ENCODE data around the gene RETREG1. TPM values are rescaled to one million over a fixed set of nuclear protein-coding genes. Genes with fewer than 3 reads are reported as not detected.

RETREG1 gene
- total and polyA plus RNA-seq, 2 experiments from 2014 or later = 2.3 to 3.6 TPM

DNA sequence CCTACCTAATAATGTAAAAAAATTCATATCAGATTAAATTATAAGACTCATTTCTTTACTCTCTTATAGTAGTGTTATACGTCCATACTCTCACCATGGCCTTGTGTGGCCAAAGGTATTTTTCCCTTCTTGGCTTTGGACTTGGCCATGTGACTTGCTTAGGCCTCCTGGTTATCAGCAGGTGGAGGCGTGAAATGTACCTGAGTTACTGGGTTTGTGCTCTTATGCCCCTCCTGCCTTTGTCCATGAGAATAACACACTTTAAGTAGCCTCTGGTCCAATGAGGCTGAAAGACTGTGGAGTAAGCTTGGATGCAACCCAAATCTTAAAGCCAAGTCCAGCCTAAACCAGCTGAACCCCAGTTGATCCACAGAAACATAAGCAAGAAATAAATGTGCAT is 68.7 kb downstream of the RETREG1 start:
- Mint-ChIP-seq H3K27me3 (ENCODE audit: insufficient read depth, low read depth, poor library complexity) (peaks cover 2% of the 10 kb centered on the region), H3K4me3 (no peak overlapping the region), H3K4me1 (peaks cover 6% of the 10 kb centered on the region), H3K9me3 (no peaks in the 10 kb centered on the region; the same call in 2 of the 3 replicates), H3K27ac (no peak overlapping the region), H3K36me3 (ENCODE audit: low read depth) (no peaks in the 10 kb centered on the region)
- H3K79me2 ChIP-seq (replicated peaks; ENCODE audit: insufficient read depth) = no peaks in the 10 kb centered on the region
- ATAC-seq (no peak), DNase-seq (ENCODE audit: low spot score) (no peak)
- no peaks in the 10 kb centered on the region for H3K9me2 ChIP-seq (ENCODE audit: insufficient read depth)
- H3K27me3 ChIP-seq (ENCODE audit: insufficient read depth) = no peaks in the 10 kb centered on the region
- H3K36me3 ChIP-seq (ENCODE audit: insufficient read depth) = no peaks in the 10 kb centered on the region
- H3K4me1 ChIP-seq (ENCODE audit: insufficient read depth) = no peaks in the 10 kb centered on the region
- H3K27ac ChIP-seq (ENCODE audit: low read depth) = no peak overlapping the region
- H3F3A ChIP-seq (replicated peaks; ENCODE audit: low read depth) = no peaks in the 10 kb centered on the region
- H3K4me2 ChIP-seq = no peak overlapping the region
- H3K4me3 ChIP-seq = no peak overlapping the region
- no peaks in the 10 kb centered on the region for H4K20me1 ChIP-seq (replicated peaks; ENCODE audit: insufficient read depth)
- no peak overlapping the region for H2AFZ ChIP-seq
- TF ChIP-seq, protein P1, sequence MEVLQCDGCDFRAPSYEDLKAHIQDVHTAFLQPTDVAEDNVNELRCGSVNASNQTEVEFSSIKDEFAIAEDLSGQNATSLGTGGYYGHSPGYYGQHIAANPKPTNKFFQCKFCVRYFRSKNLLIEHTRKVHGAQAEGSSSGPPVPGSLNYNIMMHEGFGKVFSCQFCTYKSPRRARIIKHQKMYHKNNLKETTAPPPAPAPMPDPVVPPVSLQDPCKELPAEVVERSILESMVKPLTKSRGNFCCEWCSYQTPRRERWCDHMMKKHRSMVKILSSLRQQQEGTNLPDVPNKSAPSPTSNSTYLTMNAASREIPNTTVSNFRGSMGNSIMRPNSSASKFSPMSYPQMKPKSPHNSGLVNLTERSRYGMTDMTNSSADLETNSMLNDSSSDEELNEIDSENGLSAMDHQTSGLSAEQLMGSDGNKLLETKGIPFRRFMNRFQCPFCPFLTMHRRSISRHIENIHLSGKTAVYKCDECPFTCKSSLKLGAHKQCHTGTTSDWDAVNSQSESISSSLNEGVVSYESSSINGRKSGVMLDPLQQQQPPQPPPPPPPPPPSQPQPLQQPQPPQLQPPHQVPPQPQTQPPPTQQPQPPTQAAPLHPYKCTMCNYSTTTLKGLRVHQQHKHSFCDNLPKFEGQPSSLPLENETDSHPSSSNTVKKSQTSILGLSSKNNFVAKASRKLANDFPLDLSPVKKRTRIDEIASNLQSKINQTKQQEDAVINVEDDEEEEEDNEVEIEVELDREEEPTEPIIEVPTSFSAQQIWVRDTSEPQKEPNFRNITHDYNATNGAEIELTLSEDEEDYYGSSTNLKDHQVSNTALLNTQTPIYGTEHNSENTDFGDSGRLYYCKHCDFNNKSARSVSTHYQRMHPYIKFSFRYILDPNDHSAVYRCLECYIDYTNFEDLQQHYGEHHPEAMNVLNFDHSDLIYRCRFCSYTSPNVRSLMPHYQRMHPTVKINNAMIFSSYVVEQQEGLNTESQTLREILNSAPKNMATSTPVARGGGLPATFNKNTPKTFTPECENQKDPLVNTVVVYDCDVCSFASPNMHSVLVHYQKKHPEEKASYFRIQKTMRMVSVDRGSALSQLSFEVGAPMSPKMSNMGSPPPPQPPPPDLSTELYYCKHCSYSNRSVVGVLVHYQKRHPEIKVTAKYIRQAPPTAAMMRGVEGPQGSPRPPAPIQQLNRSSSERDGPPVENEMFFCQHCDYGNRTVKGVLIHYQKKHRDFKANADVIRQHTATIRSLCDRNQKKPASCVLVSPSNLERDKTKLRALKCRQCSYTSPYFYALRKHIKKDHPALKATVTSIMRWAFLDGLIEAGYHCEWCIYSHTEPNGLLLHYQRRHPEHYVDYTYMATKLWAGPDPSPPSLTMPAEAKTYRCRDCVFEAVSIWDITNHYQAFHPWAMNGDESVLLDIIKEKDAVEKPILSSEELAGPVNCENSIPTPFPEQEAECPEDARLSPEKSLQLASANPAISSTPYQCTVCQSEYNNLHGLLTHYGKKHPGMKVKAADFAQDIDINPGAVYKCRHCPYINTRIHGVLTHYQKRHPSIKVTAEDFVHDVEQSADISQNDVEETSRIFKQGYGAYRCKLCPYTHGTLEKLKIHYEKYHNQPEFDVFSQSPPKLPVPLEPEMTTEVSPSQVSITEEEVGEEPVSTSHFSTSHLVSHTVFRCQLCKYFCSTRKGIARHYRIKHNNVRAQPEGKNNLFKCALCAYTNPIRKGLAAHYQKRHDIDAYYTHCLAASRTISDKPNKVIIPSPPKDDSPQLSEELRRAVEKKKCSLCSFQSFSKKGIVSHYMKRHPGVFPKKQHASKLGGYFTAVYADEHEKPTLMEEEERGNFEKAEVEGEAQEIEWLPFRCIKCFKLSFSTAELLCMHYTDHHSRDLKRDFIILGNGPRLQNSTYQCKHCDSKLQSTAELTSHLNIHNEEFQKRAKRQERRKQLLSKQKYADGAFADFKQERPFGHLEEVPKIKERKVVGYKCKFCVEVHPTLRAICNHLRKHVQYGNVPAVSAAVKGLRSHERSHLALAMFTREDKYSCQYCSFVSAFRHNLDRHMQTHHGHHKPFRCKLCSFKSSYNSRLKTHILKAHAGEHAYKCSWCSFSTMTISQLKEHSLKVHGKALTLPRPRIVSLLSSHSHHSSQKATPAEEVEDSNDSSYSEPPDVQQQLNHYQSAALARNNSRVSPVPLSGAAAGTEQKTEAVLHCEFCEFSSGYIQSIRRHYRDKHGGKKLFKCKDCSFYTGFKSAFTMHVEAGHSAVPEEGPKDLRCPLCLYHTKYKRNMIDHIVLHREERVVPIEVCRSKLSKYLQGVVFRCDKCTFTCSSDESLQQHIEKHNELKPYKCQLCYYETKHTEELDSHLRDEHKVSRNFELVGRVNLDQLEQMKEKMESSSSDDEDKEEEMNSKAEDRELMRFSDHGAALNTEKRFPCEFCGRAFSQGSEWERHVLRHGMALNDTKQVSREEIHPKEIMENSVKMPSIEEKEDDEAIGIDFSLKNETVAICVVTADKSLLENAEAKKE (CRISPR knock-in tag; IDR thresholded peaks at IDR 0.05) = no peak
- TF ChIP-seq EZH2phosphoT487 (IDR thresholded peaks at IDR 0.05; ENCODE audit: unreplicated experiment) (no peak), ETS1 (IDR thresholded peaks at IDR 0.05) (no peak), JUNB (IDR thresholded peaks at IDR 0.05; ENCODE audit: unreplicated experiment) (no peak), NANOG (IDR thresholded peaks at IDR 0.05; ENCODE audit: borderline replicate concordance) (no peak), ZNF331 (CRISPR knock-in tag; IDR thresholded peaks at IDR 0.05; ENCODE audit: low read depth) (no peak), CREB1 (CRISPR knock-in tag; IDR thresholded peaks at IDR 0.05; ENCODE audit: low read depth) (no peak), ZNF114 (CRISPR knock-in tag; IDR thresholded peaks at IDR 0.05) (no peak), EZH2 (IDR thresholded peaks at IDR 0.05; ENCODE audit: low read depth, unreplicated experiment) (no peak)
- TF ChIP-seq, protein P2, sequence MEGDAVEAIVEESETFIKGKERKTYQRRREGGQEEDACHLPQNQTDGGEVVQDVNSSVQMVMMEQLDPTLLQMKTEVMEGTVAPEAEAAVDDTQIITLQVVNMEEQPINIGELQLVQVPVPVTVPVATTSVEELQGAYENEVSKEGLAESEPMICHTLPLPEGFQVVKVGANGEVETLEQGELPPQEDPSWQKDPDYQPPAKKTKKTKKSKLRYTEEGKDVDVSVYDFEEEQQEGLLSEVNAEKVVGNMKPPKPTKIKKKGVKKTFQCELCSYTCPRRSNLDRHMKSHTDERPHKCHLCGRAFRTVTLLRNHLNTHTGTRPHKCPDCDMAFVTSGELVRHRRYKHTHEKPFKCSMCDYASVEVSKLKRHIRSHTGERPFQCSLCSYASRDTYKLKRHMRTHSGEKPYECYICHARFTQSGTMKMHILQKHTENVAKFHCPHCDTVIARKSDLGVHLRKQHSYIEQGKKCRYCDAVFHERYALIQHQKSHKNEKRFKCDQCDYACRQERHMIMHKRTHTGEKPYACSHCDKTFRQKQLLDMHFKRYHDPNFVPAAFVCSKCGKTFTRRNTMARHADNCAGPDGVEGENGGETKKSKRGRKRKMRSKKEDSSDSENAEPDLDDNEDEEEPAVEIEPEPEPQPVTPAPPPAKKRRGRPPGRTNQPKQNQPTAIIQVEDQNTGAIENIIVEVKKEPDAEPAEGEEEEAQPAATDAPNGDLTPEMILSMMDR (conservative IDR thresholded peaks at IDR 0.05; ENCODE audit: low read depth in 2 of 2) = no peak
- TF ChIP-seq, protein P3, sequence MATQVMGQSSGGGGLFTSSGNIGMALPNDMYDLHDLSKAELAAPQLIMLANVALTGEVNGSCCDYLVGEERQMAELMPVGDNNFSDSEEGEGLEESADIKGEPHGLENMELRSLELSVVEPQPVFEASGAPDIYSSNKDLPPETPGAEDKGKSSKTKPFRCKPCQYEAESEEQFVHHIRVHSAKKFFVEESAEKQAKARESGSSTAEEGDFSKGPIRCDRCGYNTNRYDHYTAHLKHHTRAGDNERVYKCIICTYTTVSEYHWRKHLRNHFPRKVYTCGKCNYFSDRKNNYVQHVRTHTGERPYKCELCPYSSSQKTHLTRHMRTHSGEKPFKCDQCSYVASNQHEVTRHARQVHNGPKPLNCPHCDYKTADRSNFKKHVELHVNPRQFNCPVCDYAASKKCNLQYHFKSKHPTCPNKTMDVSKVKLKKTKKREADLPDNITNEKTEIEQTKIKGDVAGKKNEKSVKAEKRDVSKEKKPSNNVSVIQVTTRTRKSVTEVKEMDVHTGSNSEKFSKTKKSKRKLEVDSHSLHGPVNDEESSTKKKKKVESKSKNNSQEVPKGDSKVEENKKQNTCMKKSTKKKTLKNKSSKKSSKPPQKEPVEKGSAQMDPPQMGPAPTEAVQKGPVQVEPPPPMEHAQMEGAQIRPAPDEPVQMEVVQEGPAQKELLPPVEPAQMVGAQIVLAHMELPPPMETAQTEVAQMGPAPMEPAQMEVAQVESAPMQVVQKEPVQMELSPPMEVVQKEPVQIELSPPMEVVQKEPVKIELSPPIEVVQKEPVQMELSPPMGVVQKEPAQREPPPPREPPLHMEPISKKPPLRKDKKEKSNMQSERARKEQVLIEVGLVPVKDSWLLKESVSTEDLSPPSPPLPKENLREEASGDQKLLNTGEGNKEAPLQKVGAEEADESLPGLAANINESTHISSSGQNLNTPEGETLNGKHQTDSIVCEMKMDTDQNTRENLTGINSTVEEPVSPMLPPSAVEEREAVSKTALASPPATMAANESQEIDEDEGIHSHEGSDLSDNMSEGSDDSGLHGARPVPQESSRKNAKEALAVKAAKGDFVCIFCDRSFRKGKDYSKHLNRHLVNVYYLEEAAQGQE (IDR thresholded peaks at IDR 0.05; ENCODE audit: unreplicated experiment) = no peak

Measured in GM23338 (cell line).